ENCODE results near the gene NVL.
A peak's percentile ranks its signal among the peaks of the same experiment; 100 is the strongest.

The NVL gene

DNA sequence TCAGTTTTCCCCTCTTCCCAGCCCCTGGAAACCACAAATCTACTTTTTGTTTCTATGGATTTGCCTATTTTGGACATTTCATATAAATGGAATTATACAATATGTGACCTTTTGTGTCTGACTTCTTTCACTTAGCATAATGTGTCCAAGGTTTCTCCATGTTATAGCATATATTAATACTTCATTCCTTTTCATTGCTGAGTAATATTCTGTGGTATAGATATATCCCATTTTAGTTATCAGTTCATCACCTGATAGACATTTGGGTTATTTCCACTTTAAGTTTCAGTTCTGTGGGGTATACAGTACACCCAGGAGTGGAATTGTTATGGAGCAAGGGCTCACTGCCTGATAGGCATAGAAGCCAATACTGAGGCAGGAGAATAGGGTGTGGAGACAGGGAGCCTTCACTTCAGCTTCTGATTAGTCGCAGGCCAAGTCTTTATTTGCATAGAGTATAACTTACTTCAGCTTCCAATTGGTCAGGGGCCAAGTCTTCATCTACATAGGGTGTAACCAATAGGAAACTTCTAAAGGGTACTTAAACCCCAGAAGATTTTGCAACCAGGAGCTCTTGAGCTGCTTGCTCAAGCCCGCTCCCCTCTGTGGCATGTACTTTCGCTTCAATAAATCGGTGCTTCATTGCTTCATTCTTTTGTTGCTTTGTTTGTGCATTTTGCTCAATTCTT, 8.3 kb upstream of the NVL start:
- peaks cover 0 to 5% (median under 1%) of the 10 kb centered on the region in 5 donors for H3K9me3 ChIP-seq (ENCODE audit: control insufficient read depth in 5 of 5, low read length in 5 of 5)
- no peak overlapping the region for H3K9ac ChIP-seq (ENCODE audit: low read length in 5 of 5)
- peaks cover 0 to 2% (median 0%) of the 10 kb centered on the region in 5 donors for H3K27me3 ChIP-seq (ENCODE audit: control insufficient read depth in 5 of 5, insufficient read depth in 4 of 5, low read length in 5 of 5)
- H3K27ac ChIP-seq (ENCODE audit: low read depth, low read length) = no peak overlapping the region
- H3K4me3 ChIP-seq (ENCODE audit: low read depth in 1 of 5, low read length in 5 of 5) = no peak overlapping the region
- H3K36me3 ChIP-seq (ENCODE audit: control insufficient read depth in 5 of 5, insufficient read depth in 5 of 5, low read length in 5 of 5) = no peaks in the 10 kb centered on the region
- H3K4me1 ChIP-seq (ENCODE audit: control insufficient read depth in 5 of 5, insufficient read depth in 5 of 5, low read length in 5 of 5) = peaks cover 0 to 7% (median 6%) of the 10 kb centered on the region in 5 donors

DNA sequence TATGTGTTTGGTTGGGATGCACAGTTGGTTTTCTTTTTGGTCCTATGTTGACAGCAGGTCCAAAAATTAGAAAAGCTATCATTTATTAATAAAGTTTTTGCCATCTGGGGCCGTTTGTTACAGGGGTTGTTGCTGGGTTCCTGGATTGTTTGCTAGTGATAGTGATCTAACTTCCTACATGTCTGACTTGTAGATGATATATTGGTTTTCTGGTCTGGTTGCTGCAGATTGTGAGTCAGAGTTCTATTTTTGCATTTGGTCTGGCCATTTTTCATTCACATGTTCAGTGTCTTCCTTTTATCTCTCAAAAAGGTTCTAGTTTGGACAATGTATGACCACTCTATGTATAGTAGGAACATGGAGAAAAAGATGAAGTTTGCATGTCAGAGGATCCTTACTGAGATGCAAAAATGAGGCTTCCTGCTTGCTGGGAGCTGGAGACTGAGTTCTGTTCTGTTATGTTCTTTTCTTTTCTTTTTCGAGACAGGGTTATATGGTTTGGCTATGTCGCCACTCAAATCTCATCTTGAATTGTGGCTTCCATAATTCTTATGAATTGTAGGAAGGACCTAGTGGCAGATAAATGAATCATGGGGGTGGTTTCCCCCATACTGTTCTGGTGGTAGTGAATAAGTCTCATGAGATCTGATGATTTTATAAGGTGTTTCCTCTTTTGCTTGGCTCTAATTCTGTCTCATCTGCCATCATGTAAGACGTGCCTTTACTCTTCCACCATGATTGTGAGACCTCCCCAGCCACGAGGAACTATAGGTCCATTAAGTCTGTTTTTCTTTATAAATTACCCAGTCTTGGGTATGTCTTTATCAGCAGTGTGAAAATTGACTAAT, 4.2 kb upstream of the NVL start:
- Histone ChIP-seq H3K36me3 (ENCODE audit: control insufficient read depth in 5 of 5, insufficient read depth in 5 of 5, low read length in 5 of 5) (no peaks in the 10 kb centered on the region), H3K27me3 (ENCODE audit: control insufficient read depth in 5 of 5, insufficient read depth in 4 of 5, low read length in 5 of 5) (no peaks in the 10 kb centered on the region), H3K4me1 (ENCODE audit: control insufficient read depth in 5 of 5, insufficient read depth in 5 of 5, low read length in 5 of 5) (peaks cover under 1 to 16% (median 13%) of the 10 kb centered on the region in 5 donors), H3K9ac (ENCODE audit: low read length in 5 of 5) (no peak overlapping the region), H3K27ac (ENCODE audit: low read depth, low read length) (no peak overlapping the region), H3K4me3 (ENCODE audit: low read depth in 1 of 5, low read length in 5 of 5) (no peak overlapping the region), H3K9me3 (ENCODE audit: control insufficient read depth in 5 of 5, low read length in 5 of 5) (no peaks in the 10 kb centered on the region)

DNA sequence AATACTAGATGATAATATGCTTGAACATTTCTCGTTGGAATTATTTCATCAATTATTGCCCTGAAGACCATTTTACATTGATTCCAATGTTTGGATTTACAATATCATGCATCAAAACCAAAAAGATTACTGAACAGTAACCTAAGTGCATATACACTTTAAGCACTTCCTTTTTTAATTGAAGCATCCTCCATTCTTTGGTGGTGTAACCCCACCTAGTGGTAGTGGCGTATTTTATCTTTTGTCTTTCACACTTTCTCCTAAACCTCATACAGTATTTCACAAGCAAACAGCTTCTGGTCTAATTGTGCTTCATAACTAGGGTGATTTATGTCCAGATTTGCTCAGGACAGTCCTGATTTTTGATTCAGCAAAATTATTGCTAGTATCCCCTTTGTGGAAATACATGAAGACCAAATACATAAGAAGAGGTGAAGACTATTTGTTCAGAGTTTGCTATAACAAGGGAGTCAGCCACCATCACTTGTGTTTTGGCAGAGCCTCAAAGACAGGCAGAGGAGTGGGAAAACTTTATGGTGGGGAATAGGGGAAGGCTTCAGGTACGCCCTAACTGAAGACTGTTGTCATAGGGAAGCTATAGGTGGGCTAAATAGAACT, 3.4 kb upstream of the NVL start:
- Histone ChIP-seq H3K4me3 (ENCODE audit: low read depth in 1 of 5, low read length in 5 of 5) (no peak overlapping the region), H3K9ac (ENCODE audit: low read length in 5 of 5) (no peak overlapping the region), H3K27ac (ENCODE audit: low read depth, low read length) (no peak overlapping the region), H3K27me3 (ENCODE audit: control insufficient read depth in 5 of 5, insufficient read depth in 4 of 5, low read length in 5 of 5) (no peaks in the 10 kb centered on the region), H3K4me1 (ENCODE audit: control insufficient read depth in 5 of 5, insufficient read depth in 5 of 5, low read length in 5 of 5) (peaks cover 2 to 23% (median 20%) of the 10 kb centered on the region in 5 donors), H3K9me3 (ENCODE audit: control insufficient read depth in 5 of 5, low read length in 5 of 5) (no peaks in the 10 kb centered on the region), H3K36me3 (ENCODE audit: control insufficient read depth in 5 of 5, insufficient read depth in 5 of 5, low read length in 5 of 5) (no peaks in the 10 kb centered on the region)

DNA sequence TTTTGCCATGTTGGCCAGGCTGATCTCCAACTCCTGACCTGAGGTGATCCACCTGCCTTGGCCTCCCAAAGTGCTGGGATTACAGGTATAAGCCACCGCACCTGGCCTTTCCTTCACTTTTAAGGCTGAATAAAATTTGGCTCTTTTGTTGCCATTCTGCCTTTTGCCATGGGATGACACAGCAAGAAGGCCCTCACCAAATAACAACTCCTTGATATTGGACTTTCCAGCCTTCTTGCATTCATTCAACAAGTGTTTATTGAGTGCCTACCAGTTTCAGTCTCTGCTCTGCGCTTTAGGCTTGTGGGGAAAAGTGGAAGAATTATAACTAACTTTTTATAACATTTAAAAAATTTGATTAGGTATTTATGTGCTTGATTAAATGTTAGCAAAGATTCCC, 1.9 kb upstream of the NVL start:
- H3K36me3 ChIP-seq (ENCODE audit: control insufficient read depth in 5 of 5, insufficient read depth in 5 of 5, low read length in 5 of 5) = no peaks in the 10 kb centered on the region
- no peaks in the 10 kb centered on the region for H3K9me3 ChIP-seq (ENCODE audit: control insufficient read depth in 5 of 5, low read length in 5 of 5)
- H3K9ac ChIP-seq (ENCODE audit: low read length in 5 of 5) = no peak overlapping the region
- peaks cover 2 to 28% (median 22%) of the 10 kb centered on the region in 5 donors for H3K4me1 ChIP-seq (ENCODE audit: control insufficient read depth in 5 of 5, insufficient read depth in 5 of 5, low read length in 5 of 5)
- H3K27ac ChIP-seq (ENCODE audit: low read depth, low read length) = no peak overlapping the region
- H3K27me3 ChIP-seq (ENCODE audit: control insufficient read depth in 5 of 5, insufficient read depth in 4 of 5, low read length in 5 of 5) = no peaks in the 10 kb centered on the region
- H3K4me3 ChIP-seq (ENCODE audit: low read depth in 1 of 5, low read length in 5 of 5) = no peak overlapping the region

DNA sequence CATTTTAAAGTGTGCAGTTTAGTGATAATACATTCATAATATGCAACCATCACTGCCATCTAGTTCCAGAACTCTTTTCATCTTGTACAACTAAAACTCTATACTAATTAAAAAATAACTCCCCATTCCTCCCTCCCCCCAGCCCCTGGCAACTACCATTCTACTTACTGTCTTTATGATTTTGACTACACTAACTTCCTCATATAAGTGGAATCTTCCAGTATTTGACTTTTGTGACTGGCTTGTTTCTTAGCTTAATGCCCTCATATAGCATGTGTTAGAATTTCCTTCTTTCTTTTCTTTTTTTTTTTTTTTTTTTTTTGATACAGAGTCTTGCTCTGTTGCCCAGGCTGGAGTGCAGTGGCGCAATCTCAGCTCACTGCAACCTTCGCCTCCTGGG, 1.4 kb upstream of the NVL start:
- Histone ChIP-seq H3K4me1 (ENCODE audit: control insufficient read depth in 5 of 5, insufficient read depth in 5 of 5, low read length in 5 of 5) (peaks cover 2 to 28% (median 22%) of the 10 kb centered on the region in 5 donors), H3K27me3 (ENCODE audit: control insufficient read depth in 5 of 5, insufficient read depth in 4 of 5, low read length in 5 of 5) (no peaks in the 10 kb centered on the region), H3K9me3 (ENCODE audit: control insufficient read depth in 5 of 5, low read length in 5 of 5) (no peaks in the 10 kb centered on the region), H3K4me3 (ENCODE audit: low read depth in 1 of 5, low read length in 5 of 5) (no peak overlapping the region), H3K27ac (ENCODE audit: low read depth, low read length) (no peak overlapping the region), H3K9ac (ENCODE audit: low read length in 5 of 5) (no peak overlapping the region), H3K36me3 (ENCODE audit: control insufficient read depth in 5 of 5, insufficient read depth in 5 of 5, low read length in 5 of 5) (no peaks in the 10 kb centered on the region)

DNA sequence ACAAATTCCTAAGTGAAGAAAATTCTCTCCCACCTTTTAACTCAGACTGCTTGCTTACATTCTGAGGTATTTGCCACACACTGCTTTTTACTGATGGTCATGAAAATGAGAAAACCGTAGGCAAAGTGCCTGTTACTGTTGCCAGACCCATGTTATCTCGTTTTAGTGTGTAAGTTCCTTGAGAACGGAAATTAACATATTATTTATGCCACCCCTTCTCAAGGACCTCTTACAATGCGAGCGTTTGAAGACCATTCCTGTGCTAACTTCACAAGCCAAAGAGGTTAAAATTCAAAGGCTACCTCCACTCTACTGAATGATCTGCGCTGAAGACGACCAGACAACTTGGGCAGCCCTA, 509 bp downstream of the NVL start:
- peaks cover 3 to 7% (median 3%) of the 10 kb centered on the region in 5 donors for H3K36me3 ChIP-seq (ENCODE audit: control insufficient read depth in 5 of 5, insufficient read depth in 5 of 5, low read length in 5 of 5)
- H3K9me3 ChIP-seq (ENCODE audit: control insufficient read depth in 5 of 5, low read length in 5 of 5) = no peaks in the 10 kb centered on the region
- peaks cover 2 to 28% (median 22%) of the 10 kb centered on the region in 5 donors for H3K4me1 ChIP-seq (ENCODE audit: control insufficient read depth in 5 of 5, insufficient read depth in 5 of 5, low read length in 5 of 5)
- peak overlapping the region; percentile 95 for H3K27ac ChIP-seq (ENCODE audit: low read depth, low read length)
- H3K9ac ChIP-seq (ENCODE audit: low read length in 5 of 5) = peak overlapping the region; percentile 85 to 100 (median 98)
- H3K27me3 ChIP-seq (ENCODE audit: control insufficient read depth in 5 of 5, insufficient read depth in 4 of 5, low read length in 5 of 5) = no peaks in the 10 kb centered on the region
- peak overlapping the region; percentile 83 to 100 (median 99) for H3K4me3 ChIP-seq (ENCODE audit: low read depth in 1 of 5, low read length in 5 of 5)

DNA sequence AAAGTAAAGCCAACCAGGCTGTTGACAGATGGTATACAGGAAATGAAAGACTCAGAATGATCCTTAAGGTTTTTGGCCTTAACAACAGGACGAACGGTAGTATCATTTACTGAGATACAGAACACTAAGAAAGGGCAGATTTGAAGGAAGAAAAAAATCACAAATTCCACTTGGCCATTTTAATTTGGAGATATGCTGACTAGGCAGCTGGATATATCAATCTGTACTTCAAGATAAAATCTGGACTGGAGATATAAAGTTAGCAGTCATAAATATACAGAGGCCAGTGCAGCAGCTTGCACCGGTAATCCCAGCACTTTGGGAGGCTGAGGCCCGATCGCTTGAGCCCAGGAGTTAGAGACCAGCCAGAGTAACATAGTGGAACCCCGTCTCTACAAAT, 1.3 kb downstream of the NVL start:
- Histone ChIP-seq H3K27me3 (ENCODE audit: control insufficient read depth in 5 of 5, insufficient read depth in 4 of 5, low read length in 5 of 5) (no peaks in the 10 kb centered on the region), H3K4me3 (ENCODE audit: low read depth in 1 of 5, low read length in 5 of 5) (no peak overlapping the region), H3K4me1 (ENCODE audit: control insufficient read depth in 5 of 5, insufficient read depth in 5 of 5, low read length in 5 of 5) (peaks cover 2 to 28% (median 22%) of the 10 kb centered on the region in 5 donors), H3K9me3 (ENCODE audit: control insufficient read depth in 5 of 5, low read length in 5 of 5) (no peaks in the 10 kb centered on the region), H3K27ac (ENCODE audit: low read depth, low read length) (no peak overlapping the region), H3K36me3 (ENCODE audit: control insufficient read depth in 5 of 5, insufficient read depth in 5 of 5, low read length in 5 of 5) (peaks cover 3 to 8% (median 4%) of the 10 kb centered on the region in 5 donors), H3K9ac (ENCODE audit: low read length in 5 of 5) (peak overlapping the region in 2 of 5 donors; percentile 90 to 98)

DNA sequence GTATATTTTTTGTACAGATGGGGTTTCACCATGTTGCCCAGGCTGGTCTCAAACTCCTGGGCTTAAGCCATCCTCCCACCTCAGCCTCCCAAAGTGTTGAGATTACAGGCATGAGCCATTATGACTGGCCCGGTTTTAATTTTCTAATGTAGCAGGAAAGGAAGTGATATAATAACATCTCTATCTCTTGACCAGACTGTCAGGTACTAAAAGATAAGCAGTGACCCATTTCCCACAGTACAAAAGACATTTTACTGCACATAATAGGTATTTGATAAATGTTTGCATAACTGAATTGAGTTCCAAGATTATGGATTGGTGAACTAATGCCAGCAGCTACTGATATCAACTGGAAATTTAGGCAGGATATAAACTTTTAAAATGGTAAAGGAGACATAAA, 4.0 kb downstream of the NVL start:
- no peak overlapping the region for H3K27ac ChIP-seq (ENCODE audit: low read depth, low read length)
- H3K9ac ChIP-seq (ENCODE audit: low read length in 5 of 5) = no peak overlapping the region
- peaks cover 2 to 25% (median 21%) of the 10 kb centered on the region in 5 donors for H3K4me1 ChIP-seq (ENCODE audit: control insufficient read depth in 5 of 5, insufficient read depth in 5 of 5, low read length in 5 of 5)
- H3K36me3 ChIP-seq (ENCODE audit: control insufficient read depth in 5 of 5, insufficient read depth in 5 of 5, low read length in 5 of 5) = peaks cover 3 to 8% (median 4%) of the 10 kb centered on the region in 5 donors
- no peaks in the 10 kb centered on the region for H3K27me3 ChIP-seq (ENCODE audit: control insufficient read depth in 5 of 5, insufficient read depth in 4 of 5, low read length in 5 of 5)
- no peaks in the 10 kb centered on the region for H3K9me3 ChIP-seq (ENCODE audit: control insufficient read depth in 5 of 5, low read length in 5 of 5)
- no peak overlapping the region for H3K4me3 ChIP-seq (ENCODE audit: low read depth in 1 of 5, low read length in 5 of 5)

DNA sequence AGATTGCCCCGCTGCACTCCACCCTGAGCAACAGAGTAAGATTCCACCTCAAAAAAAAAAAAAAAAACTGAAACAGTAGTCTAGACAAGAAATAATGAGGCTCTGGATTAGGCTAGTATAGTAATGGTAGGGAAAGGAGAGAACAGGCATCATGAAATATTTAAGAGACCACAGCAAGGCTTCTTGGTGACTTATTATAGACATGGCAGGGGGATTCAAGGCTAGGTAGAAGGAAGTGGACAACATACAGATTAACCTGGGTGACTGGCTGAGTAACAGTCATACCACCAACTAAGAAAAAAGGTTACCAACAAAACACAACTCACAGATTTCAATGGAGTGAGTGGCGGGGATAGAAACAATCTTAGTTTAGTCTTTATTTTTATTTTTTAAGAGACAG, 8.3 kb downstream of the NVL start:
- no peaks in the 10 kb centered on the region for H3K4me1 ChIP-seq (ENCODE audit: control insufficient read depth in 5 of 5, insufficient read depth in 5 of 5, low read length in 5 of 5)
- no peak overlapping the region for H3K27ac ChIP-seq (ENCODE audit: low read depth, low read length)
- H3K36me3 ChIP-seq (ENCODE audit: control insufficient read depth in 5 of 5, insufficient read depth in 5 of 5, low read length in 5 of 5) = peaks cover 3 to 14% (median 10%) of the 10 kb centered on the region in 5 donors
- no peak overlapping the region for H3K4me3 ChIP-seq (ENCODE audit: low read depth in 1 of 5, low read length in 5 of 5)
- H3K9me3 ChIP-seq (ENCODE audit: control insufficient read depth in 5 of 5, low read length in 5 of 5) = no peaks in the 10 kb centered on the region
- no peaks in the 10 kb centered on the region for H3K27me3 ChIP-seq (ENCODE audit: control insufficient read depth in 5 of 5, insufficient read depth in 4 of 5, low read length in 5 of 5)
- H3K9ac ChIP-seq (ENCODE audit: low read length in 5 of 5) = no peak overlapping the region
